H9 (cell line): ENCODE data around the gene ANO2. TPM values are rescaled to one million over a fixed set of nuclear protein-coding genes. Genes with fewer than 3 reads are reported as not detected.

Source experiments
- DNase-seq: peaks from one replicate; pipeline ENCODE4 v3.0.0-alpha.2; 2017
- H2AFZ ChIP-seq: one replicate; pipeline ENCODE4 v1.6.1; 2013; ENCODE audit warnings: mild to moderate bottlenecking, low read length, control low read depth, moderate library complexity
- H2AK5ac ChIP-seq: 2 replicates; pipeline ENCODE4 v1.6.1; 2013; ENCODE audit warnings: low read length, control low read depth, mixed read lengths; ENCODE audit not compliant: insufficient read length
- H2BK120ac ChIP-seq: one replicate; pipeline ENCODE4 v1.6.1; 2013; ENCODE audit warnings: low read depth, mild to moderate bottlenecking, low read length, control low read depth, inconsistent platforms; ENCODE audit not compliant: poor library complexity, severe bottlenecking
- H2BK12ac ChIP-seq: 2 replicates; pipeline ENCODE4 v1.6.1; 2013; ENCODE audit warnings: low read length, control low read depth, mixed read lengths, low read depth; ENCODE audit not compliant: insufficient read length
- H2BK15ac ChIP-seq: 2 replicates; pipeline ENCODE4 v1.6.1; 2013; ENCODE audit warnings: low read depth, low read length, control low read depth
- H2BK20ac ChIP-seq: one replicate; pipeline ENCODE4 v1.6.1; 2013; ENCODE audit warnings: low read depth, mild to moderate bottlenecking, low read length, control low read depth, inconsistent platforms; ENCODE audit not compliant: poor library complexity, severe bottlenecking
- H2BK5ac ChIP-seq: 2 replicates; pipeline ENCODE4 v1.6.1; 2013; ENCODE audit warnings: low read length, control low read depth, mixed read lengths; ENCODE audit not compliant: insufficient read length
- H3K14ac ChIP-seq: 2 replicates; pipeline ENCODE4 v1.6.1; 2013; ENCODE audit warnings: low read length, control low read depth; ENCODE audit not compliant: insufficient read depth
- H3K18ac ChIP-seq: 2 replicates; pipeline ENCODE4 v1.6.1; 2013; ENCODE audit warnings: low read depth, mild to moderate bottlenecking, mixed read lengths, low read length, control low read depth; ENCODE audit not compliant: insufficient read length
- H3K23ac ChIP-seq: 2 replicates; pipeline ENCODE4 v1.6.1; 2013; ENCODE audit warnings: low read length, control low read depth, mixed read lengths, low read depth; ENCODE audit not compliant: insufficient read length
- H3K23me2 ChIP-seq: 2 replicates; pipeline ENCODE4 v1.6.1; 2013; ENCODE audit warnings: low read depth, mild to moderate bottlenecking, mixed read lengths, low read length, control low read depth; ENCODE audit not compliant: insufficient read length, poor library complexity, severe bottlenecking
- H3K27ac ChIP-seq: 2 replicates; pipeline ENCODE4 v1.5.1; 2013; ENCODE audit warnings: low read length, control low read depth, mixed read lengths, low read depth; ENCODE audit not compliant: insufficient read length
- H3K27me3 ChIP-seq: 2 replicates; pipeline ENCODE4 v1.6.1; 2013; ENCODE audit warnings: low read length, control low read depth, inconsistent platforms; ENCODE audit not compliant: insufficient read depth
- H3K4ac ChIP-seq: 2 replicates; pipeline ENCODE4 v1.6.1; 2013; ENCODE audit warnings: low read depth, mild to moderate bottlenecking, control low read depth, inconsistent platforms, low read length, moderate library complexity
- H3K4me1 ChIP-seq: 2 replicates; pipeline ENCODE4 v1.6.1; 2013; ENCODE audit warnings: low read length, control low read depth, inconsistent platforms; ENCODE audit not compliant: insufficient read depth
- H3K4me2 ChIP-seq: 2 replicates; pipeline ENCODE4 v1.6.1; 2013; ENCODE audit warnings: low read length, control low read depth, mixed read lengths; ENCODE audit not compliant: insufficient read length, insufficient read depth
- H3K56ac ChIP-seq: 2 replicates; pipeline ENCODE4 v1.6.1; 2013; ENCODE audit warnings: low read depth, mild to moderate bottlenecking, mixed read lengths, low read length, control low read depth; ENCODE audit not compliant: insufficient read length
- H3K79me1 ChIP-seq: 2 replicates; pipeline ENCODE4 v1.6.1; 2013; ENCODE audit warnings: low read depth, mild to moderate bottlenecking, moderate library complexity, low read length, control low read depth, inconsistent platforms; ENCODE audit not compliant: insufficient read depth, poor library complexity, severe bottlenecking
- H3K79me2 ChIP-seq: 2 replicates; pipeline ENCODE4 v1.6.1; 2013; ENCODE audit warnings: low read length, control low read depth, inconsistent platforms; ENCODE audit not compliant: insufficient read depth
- H3K9ac ChIP-seq: 2 replicates; pipeline ENCODE4 v1.6.1; 2013; ENCODE audit warnings: low read length, control low read depth, mixed read lengths; ENCODE audit not compliant: insufficient read length; ENCODE audit errors: extremely low read depth
- H3K9me3 ChIP-seq: one replicate; pipeline ENCODE4 v1.6.1; 2013; ENCODE audit warnings: low read depth, low read length, inconsistent platforms; ENCODE audit not compliant: control insufficient read depth
- H3T11ph ChIP-seq: one replicate; pipeline ENCODE4 v1.6.1; 2013; ENCODE audit warnings: mild to moderate bottlenecking, low read length, control low read depth, inconsistent platforms
- H4K20me1 ChIP-seq: one replicate; pipeline ENCODE4 v1.6.1; 2013; ENCODE audit not compliant: control insufficient read depth, insufficient read length, insufficient read depth
- H4K5ac ChIP-seq: 2 replicates; pipeline ENCODE4 v1.6.1; 2013; ENCODE audit warnings: low read depth, mild to moderate bottlenecking, mixed read lengths, low read length, control low read depth; ENCODE audit not compliant: insufficient read length
- H4K8ac ChIP-seq: replicated peaks from 2 replicates; pipeline ENCODE4 v1.6.1; 2013; ENCODE audit warnings: low read length, control low read depth, mixed read lengths, low read depth; ENCODE audit not compliant: insufficient read length
- H4K91ac ChIP-seq: 2 replicates; pipeline ENCODE4 v1.6.1; 2013; ENCODE audit warnings: low read depth, mild to moderate bottlenecking, moderate library complexity, mixed read lengths, low read length, control low read depth; ENCODE audit not compliant: insufficient read length
- H3K27ac Mint-ChIP-seq, 3 experiments: 2 replicates in 2 of 3; 3 replicates in 1 of 3; pipeline ENCODE4 v1.8.0; 2020 to 2021; ENCODE audit warnings: mixed read lengths in 3 of 3, mild to moderate bottlenecking in 1 of 3, moderate library complexity in 1 of 3
- H3K27me3 Mint-ChIP-seq: 2 replicates; pipeline ENCODE4 v1.8.0; 2021; ENCODE audit warnings: low read depth, mild to moderate bottlenecking, moderate library complexity, mixed read lengths
- H3K36me3 Mint-ChIP-seq, 3 experiments: 2 replicates in 2 of 3; 3 replicates in 1 of 3; pipeline ENCODE4 v1.8.0; 2020 to 2021; ENCODE audit warnings: low read depth in 3 of 3, mixed read lengths in 3 of 3; ENCODE audit not compliant: insufficient read depth in 1 of 3
- H3K4me1 Mint-ChIP-seq, 2 experiments: 2 replicates each; pipeline ENCODE4 v1.8.0; 2020; ENCODE audit warnings: mixed read lengths in 2 of 2
- H3K4me3 Mint-ChIP-seq, 2 experiments: 2 replicates in 1 of 2; 3 replicates in 1 of 2; pipeline ENCODE4 v1.8.0; 2020 to 2021; ENCODE audit warnings: mild to moderate bottlenecking in 2 of 2, mixed read lengths in 2 of 2, moderate library complexity in 1 of 2
- H3K9me3 Mint-ChIP-seq, 2 experiments: 2 replicates in 1 of 2; 3 replicates in 1 of 2; pipeline ENCODE4 v1.8.0; 2020; ENCODE audit warnings: mild to moderate bottlenecking in 2 of 2, mixed read lengths in 2 of 2, moderate library complexity in 1 of 2
- CTCF ChIP-seq: fragments of 200-600 bp; sonication (generic); conservative IDR thresholded peaks from 3 replicates; pipeline ENCODE4 v1.8.0; 2021; ENCODE audit warnings: antibody characterized with exemption, mild to moderate bottlenecking
- WGBS: extraction: QIAGEN DNeasy Blood & Tissue Kit; methylation state at CpG from one replicate; pipeline ENCODE4 v1.1.7; 2013; ENCODE audit warnings: missing lambda C conversion rate, low lambda C conversion rate, mixed read lengths; ENCODE audit not compliant: insufficient read length; ENCODE audit errors: extremely low coverage; 5-methylcytosine and 5-hydroxymethylcytosine counted together
- total RNA-seq: library from RNA; stranded (reverse); gene quantifications from 2 replicates; pipeline ENCODE4 v1.2.1, GENCODE V29; 2021

ANO2 gene
- total RNA-seq, 1 experiment from 2014 or later: 3.8 TPM

- peaks cover 3 to 16% (median 11%) of the 10 kb centered on the region in 3 experiments; a peak in 5 of 7 replicates for H3K36me3 Mint-ChIP-seq
- Histone ChIP-seq H2BK20ac (no peak overlapping the region), H2BK15ac (no peak overlapping the region), H3K79me2 (no peaks in the 10 kb centered on the region; the same call in 1 of the 2 replicates), H3K4ac (no peak overlapping the region), H3K79me1 (no peaks in the 10 kb centered on the region), H4K91ac (no peak overlapping the region), H3K9me3 (no peaks in the 10 kb centered on the region), H4K20me1 (no peaks in the 10 kb centered on the region), H2AFZ (no peak overlapping the region), H4K5ac (no peak overlapping the region), H3K56ac (no peak overlapping the region), H2AK5ac (no peak overlapping the region), H3K27me3 (no peaks in the 10 kb centered on the region), H4K8ac (no peak overlapping the region), H3K23me2 (peaks cover 4% of the 10 kb centered on the region), H3K4me1 (no peaks in the 10 kb centered on the region), H2BK120ac (no peak overlapping the region), H3T11ph (no peak overlapping the region), H3K9ac (no peak overlapping the region), H3K18ac (no peak overlapping the region), H3K27ac (no peak overlapping the region), H3K14ac (no peak overlapping the region), H3K23ac (no peak overlapping the region), H2BK5ac (no peak overlapping the region), H3K4me2 (no peak overlapping the region), H2BK12ac (no peak overlapping the region)
- peaks cover 7% of the 10 kb centered on the region for H3K27me3 Mint-ChIP-seq
- H3K4me1 Mint-ChIP-seq: 0 out of 4 replicates have a peak, but pooled peaks cover 0 to 2% of the 10 kb centered on the region in 2 experiments
- peaks cover 33 to 37% of the 10 kb centered on the region in 2 experiments for H3K9me3 Mint-ChIP-seq
- no peak for TF ChIP-seq CTCF
- no CpG with 5 or more reads among the region's 7 CpGs for WGBS
- DNase-seq: no peak
- no peak overlapping the region for H3K27ac Mint-ChIP-seq
- no peak overlapping the region for H3K4me3 Mint-ChIP-seq
Measured at GRCh38 chr12:5692850-5693249, 252.2 kb downstream of the ANO2 start.
